ENCODE results near the gene SYNE4. TPM values are rescaled to one million over a fixed set of nuclear protein-coding genes. Genes with fewer than 3 reads are reported as not detected.
A peak's percentile ranks its signal among the peaks of the same experiment; 100 is the strongest.

The SYNE4 gene
- total RNA-seq, 1 donor from 2014 or later = 32.8 TPM

GRCh38 chr19:35991731-35992450, 16.7 kb downstream of the SYNE4 start:
- Mint-ChIP-seq H3K27me3 (peaks cover 25% of the 10 kb centered on the region), H3K9me3 (ENCODE audit: low read depth) (no peaks in the 10 kb centered on the region), H3K4me1 (ENCODE audit: low read depth) (peaks cover 12% of the 10 kb centered on the region), H3K27ac (no peak overlapping the region), H3K4me3 (ENCODE audit: low read depth) (no peak overlapping the region), H3K36me3 (ENCODE audit: insufficient read depth) (no peaks in the 10 kb centered on the region)
- TF ChIP-seq, protein P1, sequence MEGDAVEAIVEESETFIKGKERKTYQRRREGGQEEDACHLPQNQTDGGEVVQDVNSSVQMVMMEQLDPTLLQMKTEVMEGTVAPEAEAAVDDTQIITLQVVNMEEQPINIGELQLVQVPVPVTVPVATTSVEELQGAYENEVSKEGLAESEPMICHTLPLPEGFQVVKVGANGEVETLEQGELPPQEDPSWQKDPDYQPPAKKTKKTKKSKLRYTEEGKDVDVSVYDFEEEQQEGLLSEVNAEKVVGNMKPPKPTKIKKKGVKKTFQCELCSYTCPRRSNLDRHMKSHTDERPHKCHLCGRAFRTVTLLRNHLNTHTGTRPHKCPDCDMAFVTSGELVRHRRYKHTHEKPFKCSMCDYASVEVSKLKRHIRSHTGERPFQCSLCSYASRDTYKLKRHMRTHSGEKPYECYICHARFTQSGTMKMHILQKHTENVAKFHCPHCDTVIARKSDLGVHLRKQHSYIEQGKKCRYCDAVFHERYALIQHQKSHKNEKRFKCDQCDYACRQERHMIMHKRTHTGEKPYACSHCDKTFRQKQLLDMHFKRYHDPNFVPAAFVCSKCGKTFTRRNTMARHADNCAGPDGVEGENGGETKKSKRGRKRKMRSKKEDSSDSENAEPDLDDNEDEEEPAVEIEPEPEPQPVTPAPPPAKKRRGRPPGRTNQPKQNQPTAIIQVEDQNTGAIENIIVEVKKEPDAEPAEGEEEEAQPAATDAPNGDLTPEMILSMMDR (IDR thresholded peaks at IDR 0.05; ENCODE audit: unreplicated experiment) = no peak
- no peak for DNase-seq (ENCODE audit: low spot score, unreplicated experiment)

GRCh38 chr19:35990771-35991730, 17.6 kb downstream of the SYNE4 start:
- no peak overlapping the region for H3K4me3 Mint-ChIP-seq (ENCODE audit: low read depth)
- H3K4me1 Mint-ChIP-seq (ENCODE audit: low read depth) = peaks cover 9% of the 10 kb centered on the region
- H3K27ac Mint-ChIP-seq = no peak overlapping the region
- H3K9me3 Mint-ChIP-seq (ENCODE audit: low read depth) = no peaks in the 10 kb centered on the region
- DNase-seq (ENCODE audit: low spot score, unreplicated experiment) = no peak
- TF ChIP-seq, protein P1 (IDR thresholded peaks at IDR 0.05; ENCODE audit: unreplicated experiment) = no peak
- H3K36me3 Mint-ChIP-seq (ENCODE audit: insufficient read depth) = no peaks in the 10 kb centered on the region
- H3K27me3 Mint-ChIP-seq = peaks cover 33% of the 10 kb centered on the region

DNA sequence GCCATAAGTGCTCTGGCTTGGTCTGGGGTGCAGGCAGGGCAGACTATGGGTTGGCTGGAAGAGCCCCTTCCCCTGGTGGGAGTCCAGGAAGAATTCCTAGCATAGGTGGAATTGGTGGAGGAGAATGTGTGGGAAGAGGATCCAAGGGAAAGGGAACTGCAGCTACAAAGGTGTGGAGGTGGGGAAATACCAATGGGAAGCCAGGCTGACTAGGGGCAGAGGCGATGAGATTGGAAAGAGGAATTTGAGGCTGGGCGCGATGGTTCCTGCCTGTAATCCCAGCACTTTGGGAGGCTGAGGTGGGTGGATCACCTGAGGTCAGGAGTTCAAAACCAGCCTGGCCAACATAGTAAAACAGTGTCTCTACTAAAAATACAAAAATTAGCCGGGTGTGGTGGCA, 18.5 kb downstream of the SYNE4 start:
- TF ChIP-seq, protein P1 (IDR thresholded peaks at IDR 0.05; ENCODE audit: unreplicated experiment) = no peak
- Mint-ChIP-seq H3K4me1 (ENCODE audit: low read depth) (peaks cover 5% of the 10 kb centered on the region), H3K27ac (no peak overlapping the region), H3K4me3 (ENCODE audit: low read depth) (no peak overlapping the region), H3K9me3 (ENCODE audit: low read depth) (no peaks in the 10 kb centered on the region), H3K27me3 (peaks cover 42% of the 10 kb centered on the region), H3K36me3 (ENCODE audit: insufficient read depth) (no peaks in the 10 kb centered on the region)
- no peak for DNase-seq (ENCODE audit: low spot score, unreplicated experiment)

- TF ChIP-seq, protein P1 (IDR thresholded peaks at IDR 0.05; ENCODE audit: unreplicated experiment) = no peak
- H3K36me3 Mint-ChIP-seq (ENCODE audit: insufficient read depth) = no peaks in the 10 kb centered on the region
- no peak overlapping the region for H3K4me3 Mint-ChIP-seq (ENCODE audit: low read depth)
- H3K27me3 Mint-ChIP-seq = peaks cover 55% of the 10 kb centered on the region
- no peaks in the 10 kb centered on the region for H3K9me3 Mint-ChIP-seq (ENCODE audit: low read depth)
- no peak for DNase-seq (ENCODE audit: low spot score, unreplicated experiment)
- H3K27ac Mint-ChIP-seq = no peak overlapping the region
- peaks cover 3% of the 10 kb centered on the region for H3K4me1 Mint-ChIP-seq (ENCODE audit: low read depth)
Measured at GRCh38 chr19:35988824-35989223, 19.8 kb downstream of the SYNE4 start.

- H3K27me3 Mint-ChIP-seq = peaks cover 68% of the 10 kb centered on the region
Measured at GRCh38 chr19:35987571-35987896, 21.1 kb downstream of the SYNE4 start.

More at GRCh38 chr19:35987571-35987896, 21.1 kb downstream of the SYNE4 start:
- Mint-ChIP-seq H3K36me3 (ENCODE audit: insufficient read depth) (no peaks in the 10 kb centered on the region), H3K9me3 (ENCODE audit: low read depth) (no peaks in the 10 kb centered on the region), H3K27ac (no peak overlapping the region), H3K4me1 (ENCODE audit: low read depth) (peaks cover 3% of the 10 kb centered on the region), H3K4me3 (ENCODE audit: low read depth) (no peak overlapping the region)
- TF ChIP-seq, protein P1 (IDR thresholded peaks at IDR 0.05; ENCODE audit: unreplicated experiment) = peak; percentile 3
- no peak for DNase-seq (ENCODE audit: low spot score, unreplicated experiment)
